T follicular helper cell (primary cell): ENCODE results near the gene PRPH.
"Not testable (repeated sequence)": the region's sequence is repeated elsewhere in the genome, so short reads cannot be mapped to it uniquely, and the experiment has no call there.

Source experiments
- DNase-seq: peaks from one replicate; pipeline ENCODE4 v3.0.0-alpha.2; 2020; ENCODE audit warnings: low read depth
- total RNA-seq, 2 experiments: gene quantifications; one replicate each; lab custom pipeline; 2026; lab: John Stamatoyannopoulos, UW

PRPH gene
- total RNA-seq: 0.09 to 0.12 reads per million in 2 experiments

- DNase-seq: no peak
These were observed at the start of gene PRPH for GRCh38 chr12:49295082-49295936. Gene PRPH (plus strand): TSS chr12:49295147. CDS start chr12:49295201, 54 bp downstream.

- DNase-seq: no peak
These were observed 43.6 kb upstream of the PRPH start for GRCh38 chr12:49251357-49251756.

- no peak for DNase-seq
These were observed 41.8 kb upstream of the PRPH start for GRCh38 chr12:49253033-49253623.

GRCh38 chr12:49255456-49255855, 39.5 kb upstream of the PRPH start:
- not testable (repeated sequence) for DNase-seq

- DNase-seq: no peak
These were observed 38.9 kb upstream of the PRPH start for GRCh38 chr12:49255857-49256637.

GRCh38 chr12:49257508-49258184, 37.3 kb upstream of the PRPH start:
- not testable (repeated sequence) for DNase-seq

- no peak for DNase-seq
These were observed 35.5 kb upstream of the PRPH start for GRCh38 chr12:49259452-49259851.

GRCh38 chr12:49260166-49260565, 34.8 kb upstream of the PRPH start:
- no peak for DNase-seq

GRCh38 chr12:49260571-49261363, 34.2 kb upstream of the PRPH start:
- DNase-seq: no peak

- no peak for DNase-seq
These were observed 33.2 kb upstream of the PRPH start for GRCh38 chr12:49261721-49262120.

- no peak for DNase-seq
These were observed 31.6 kb upstream of the PRPH start for GRCh38 chr12:49263400-49263763.

- peak; percentile 13 for DNase-seq
These were observed 30.5 kb upstream of the PRPH start for GRCh38 chr12:49264466-49264872.

- peak; percentile 67 for DNase-seq
These were observed 29.8 kb upstream of the PRPH start, which contains the start of gene TUBA1C for GRCh38 chr12:49264873-49265792. Gene TUBA1C (plus strand): TSS chr12:49265082. CDS start chr12:49265182, 100 bp downstream.

GRCh38 chr12:49269191-49269590, 25.8 kb upstream of the PRPH start:
- DNase-seq: not testable (repeated sequence)

GRCh38 chr12:49272790-49273725, 21.9 kb upstream of the PRPH start:
- DNase-seq: no peak

GRCh38 chr12:49273726-49274395, 21.1 kb upstream of the PRPH start:
- no peak for DNase-seq

GRCh38 chr12:49274396-49275069, 20.4 kb upstream of the PRPH start:
- no peak for DNase-seq
